Measurements from ENCODE around the gene C1orf159. TPM values are rescaled to one million over a fixed set of nuclear protein-coding genes. Genes with fewer than 3 reads are reported as not detected.
"Not testable (repeated sequence)": the region's sequence is repeated elsewhere in the genome, so short reads cannot be mapped to it uniquely, and the experiment has no call there.

C1orf159 gene
- total RNA-seq, 1 donor from 2014 or later = 21.3 TPM

DNA sequence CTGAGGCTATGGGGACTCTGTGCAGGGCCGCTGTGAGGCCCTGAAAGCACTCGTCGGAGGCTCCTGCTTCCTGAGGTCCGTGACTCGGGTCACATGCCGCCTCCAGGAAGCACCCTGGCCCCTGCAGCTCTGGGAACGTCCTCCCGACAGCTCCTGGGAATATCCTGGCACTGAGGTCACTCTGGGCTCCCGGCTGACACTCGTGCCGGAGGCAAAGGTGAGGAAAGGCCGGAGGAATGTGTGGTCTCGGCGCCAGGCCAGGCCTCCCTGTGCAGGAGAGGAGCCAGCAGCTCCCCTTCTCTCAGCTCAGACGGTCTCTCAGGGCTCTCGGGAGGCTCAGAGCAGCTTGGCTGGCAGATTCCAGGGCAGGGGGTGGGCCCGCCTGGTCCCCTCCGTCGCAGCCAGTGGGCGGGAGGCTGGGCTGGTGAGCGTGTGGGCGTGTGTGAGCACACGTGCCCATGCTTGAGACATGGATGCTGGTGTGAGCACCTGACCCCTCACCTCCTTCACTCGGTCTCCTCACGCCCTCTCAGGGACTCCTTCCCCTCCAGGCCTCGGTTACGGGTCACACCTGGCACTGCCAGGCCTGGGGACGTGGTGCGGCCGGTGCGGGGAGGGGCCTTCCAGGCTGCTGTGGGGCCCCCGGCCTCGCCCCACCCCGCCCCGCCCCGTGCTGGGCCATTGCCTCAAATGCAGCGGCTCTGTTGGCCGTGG lies 36.3 kb downstream of the C1orf159 start:
- peaks cover 3% of the 10 kb centered on the region for H3K27me3 Mint-ChIP-seq
- H3K9me3 Mint-ChIP-seq (ENCODE audit: low read depth) = no peaks in the 10 kb centered on the region
- no peak for DNase-seq (ENCODE audit: low spot score, unreplicated experiment)
- H3K27ac Mint-ChIP-seq = no peak overlapping the region
- peaks cover 2% of the 10 kb centered on the region for H3K4me1 Mint-ChIP-seq (ENCODE audit: low read depth)
- no peak for TF ChIP-seq CTCF (IDR thresholded peaks at IDR 0.05; ENCODE audit: unreplicated experiment)
- H3K36me3 Mint-ChIP-seq (ENCODE audit: insufficient read depth) = peaks cover 4% of the 10 kb centered on the region
- H3K4me3 Mint-ChIP-seq (ENCODE audit: low read depth) = no peak overlapping the region

- not testable (repeated sequence) for H3K9me3 Mint-ChIP-seq (ENCODE audit: low read depth); H3K27me3 Mint-ChIP-seq; H3K27ac Mint-ChIP-seq; H3K36me3 Mint-ChIP-seq (ENCODE audit: insufficient read depth); H3K4me1 Mint-ChIP-seq (ENCODE audit: low read depth); DNase-seq (ENCODE audit: low spot score, unreplicated experiment); H3K4me3 Mint-ChIP-seq (ENCODE audit: low read depth)
Observed at GRCh38 chr1:1077396-1077795, 38.5 kb downstream of the C1orf159 start.

DNA sequence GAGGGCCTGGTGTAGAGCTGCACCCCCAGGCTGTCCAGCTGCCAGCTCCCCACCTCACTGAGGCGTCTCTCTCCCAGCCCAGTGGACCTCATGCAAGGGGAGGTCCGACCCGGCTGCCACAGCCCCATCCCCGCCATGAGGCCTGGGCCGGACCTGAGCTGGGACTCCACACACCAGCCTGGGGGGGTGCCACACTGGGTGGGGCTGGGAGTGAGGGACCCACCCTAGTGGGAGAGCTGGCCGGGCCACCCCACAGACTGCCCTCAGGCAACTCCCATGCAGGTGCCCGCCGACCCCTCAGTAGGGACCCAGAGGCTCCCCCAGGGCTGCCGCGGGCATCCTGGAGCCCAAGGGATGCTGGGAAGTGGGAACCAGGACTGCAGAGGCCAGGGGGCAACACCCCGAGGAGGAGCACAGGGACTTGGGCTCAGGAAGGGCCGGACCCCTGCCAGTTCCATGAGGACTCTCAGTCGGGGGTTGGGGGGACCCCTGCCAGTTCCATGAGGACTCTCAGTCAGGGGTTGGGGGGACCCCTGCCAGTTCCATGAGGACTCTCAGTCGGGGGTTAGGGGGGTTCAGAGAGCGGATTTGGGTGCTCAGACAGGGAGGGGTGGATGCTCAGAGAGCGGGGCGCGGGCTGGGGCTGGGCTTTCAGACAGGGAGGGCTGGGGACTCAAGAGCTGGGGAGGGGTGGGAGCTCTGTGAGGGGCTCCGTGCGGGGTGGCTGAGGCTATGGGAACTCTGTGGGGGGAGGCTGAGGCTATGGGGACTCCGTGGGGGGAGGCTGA lies 40.5 kb downstream of the C1orf159 start:
- H3K27ac Mint-ChIP-seq = no peak overlapping the region
- H3K4me1 Mint-ChIP-seq (ENCODE audit: low read depth) = peaks cover 3% of the 10 kb centered on the region
- no peaks in the 10 kb centered on the region for H3K9me3 Mint-ChIP-seq (ENCODE audit: low read depth)
- no peak for TF ChIP-seq CTCF (IDR thresholded peaks at IDR 0.05; ENCODE audit: unreplicated experiment)
- no peak overlapping the region for H3K4me3 Mint-ChIP-seq (ENCODE audit: low read depth)
- no peak for DNase-seq (ENCODE audit: low spot score, unreplicated experiment)
- H3K36me3 Mint-ChIP-seq (ENCODE audit: insufficient read depth) = no peaks in the 10 kb centered on the region
- peaks cover 4% of the 10 kb centered on the region for H3K27me3 Mint-ChIP-seq

GRCh38 chr1:1074631-1075147 lies 41.2 kb downstream of the C1orf159 start:
- DNase-seq (ENCODE audit: low spot score, unreplicated experiment) = no peak
- Mint-ChIP-seq H3K4me3 (ENCODE audit: low read depth) (no peak overlapping the region), H3K27me3 (peaks cover 6% of the 10 kb centered on the region), H3K9me3 (ENCODE audit: low read depth) (no peaks in the 10 kb centered on the region), H3K4me1 (ENCODE audit: low read depth) (peaks cover 3% of the 10 kb centered on the region), H3K36me3 (ENCODE audit: insufficient read depth) (no peaks in the 10 kb centered on the region), H3K27ac (no peak overlapping the region)
- no peak for TF ChIP-seq CTCF (IDR thresholded peaks at IDR 0.05; ENCODE audit: unreplicated experiment)

- no peak for TF ChIP-seq CTCF (IDR thresholded peaks at IDR 0.05; ENCODE audit: unreplicated experiment)
- no peaks in the 10 kb centered on the region for H3K9me3 Mint-ChIP-seq (ENCODE audit: low read depth)
- H3K27me3 Mint-ChIP-seq = peaks cover 6% of the 10 kb centered on the region
- H3K27ac Mint-ChIP-seq = no peak within 1 kb of the TSS
- H3K36me3 Mint-ChIP-seq (ENCODE audit: insufficient read depth) = no peaks in the 10 kb centered on the region
- no peak for DNase-seq (ENCODE audit: low spot score, unreplicated experiment)
- H3K4me1 Mint-ChIP-seq (ENCODE audit: low read depth) = peaks cover 3% of the 10 kb centered on the region
- H3K4me3 Mint-ChIP-seq (ENCODE audit: low read depth) = no peak within 1 kb of the TSS
Observed at GRCh38 chr1:1073743-1074587, 41.9 kb downstream of the C1orf159 start, which contains the start of gene RNF223. Gene RNF223, minus strand, starts transcription at chr1:1074306. Its CDS starts 1,740 bp downstream, at chr1:1072566.
